ENCODE measurements around the gene GMPR.
"Not testable (repeated sequence)": the region's sequence is repeated elsewhere in the genome, so short reads cannot be mapped to it uniquely, and the experiment has no call there.

GMPR gene

GRCh38 chr6:16225062-16225731, 13.2 kb upstream of the GMPR start:
- not testable (repeated sequence) for DNase-seq (ENCODE audit: low read depth)

GRCh38 chr6:16226117-16227047, 12.0 kb upstream of the GMPR start:
- not testable (repeated sequence) for DNase-seq (ENCODE audit: low read depth)

- no peak for DNase-seq (ENCODE audit: low read depth)
Observed at GRCh38 chr6:16227048-16227562, 11.3 kb upstream of the GMPR start.

- no peak for DNase-seq (ENCODE audit: low read depth)
Observed at GRCh38 chr6:16227605-16228004, 10.8 kb upstream of the GMPR start.

GRCh38 chr6:16228043-16228442, 10.3 kb upstream of the GMPR start:
- no peak for DNase-seq (ENCODE audit: low read depth)

GRCh38 chr6:16228709-16229665, 9.4 kb upstream of the GMPR start:
- DNase-seq (ENCODE audit: low read depth) = no peak

- DNase-seq (ENCODE audit: low read depth) = no peak
Observed at GRCh38 chr6:16229700-16230099, 8.7 kb upstream of the GMPR start.

GRCh38 chr6:16230953-16231352, 7.4 kb upstream of the GMPR start:
- no peak for DNase-seq (ENCODE audit: low read depth)

- DNase-seq (ENCODE audit: low read depth) = no peak
Observed at GRCh38 chr6:16232086-16232485, 6.3 kb upstream of the GMPR start.

- DNase-seq (ENCODE audit: low read depth) = no peak
Observed at GRCh38 chr6:16236009-16236501, 2.3 kb upstream of the GMPR start.

GRCh38 chr6:16236631-16237199, 1.7 kb upstream of the GMPR start:
- DNase-seq (ENCODE audit: low read depth) = no peak

GRCh38 chr6:16237242-16237641, 1.1 kb upstream of the GMPR start:
- DNase-seq (ENCODE audit: low read depth) = no peak

GRCh38 chr6:16238963-16239797, 793 bp downstream of the GMPR start:
- no peak for DNase-seq (ENCODE audit: low read depth)

- DNase-seq (ENCODE audit: low read depth) = no peak
Observed at GRCh38 chr6:16239798-16240123, 1.4 kb downstream of the GMPR start.

- no peak for DNase-seq (ENCODE audit: low read depth)
Observed at GRCh38 chr6:16240589-16241320, 2.4 kb downstream of the GMPR start.

- no peak for DNase-seq (ENCODE audit: low read depth)
Observed at GRCh38 chr6:16241321-16241689, 2.9 kb downstream of the GMPR start.

GRCh38 chr6:16243055-16243454, 4.7 kb downstream of the GMPR start:
- DNase-seq (ENCODE audit: low read depth) = no peak

- no peak for DNase-seq (ENCODE audit: low read depth)
Observed at GRCh38 chr6:16243664-16244063, 5.3 kb downstream of the GMPR start.

- no peak for DNase-seq (ENCODE audit: low read depth)
Observed at GRCh38 chr6:16244446-16244845, 6.1 kb downstream of the GMPR start.

- DNase-seq (ENCODE audit: low read depth) = no peak
Observed at GRCh38 chr6:16244869-16245451, 6.6 kb downstream of the GMPR start.
